HEK293 (cell line): ENCODE results near the gene ARHGAP1.
A peak's percentile ranks its signal among the peaks of the same experiment; 100 is the strongest.

Experiments used
- CTCF ChIA-PET: fragments of 350-600 bp; formaldehyde crosslinking; extraction: SDS; loops from one replicate; lab custom pipeline; 2021; ENCODE audit warnings: antibody characterized with exemption; lab: Yijun Ruan, JAX
- POLR2A ChIA-PET: fragments of 300-600 bp; formaldehyde crosslinking; extraction: SDS; loops from one replicate; lab custom pipeline; 2020; ENCODE audit warnings: antibody characterized with exemption, inconsistent platforms; lab: Yijun Ruan, JAX
- H3K27ac ChIP-seq: fragments of 200-500 bp; sonication (Bioruptor generic); 2 replicates; pipeline ENCODE4 v1.5.1; 2014; ENCODE audit warnings: low read depth, low read length, control low read depth, inconsistent platforms; ENCODE audit errors: extremely low read depth
- H3K36me3 ChIP-seq, 2 experiments: fragments of 200-500 bp in 1 of 2; sonication (Bioruptor generic) in 1 of 2; 1 replicate in 1 of 2; 2 replicates in 1 of 2; pipeline ENCODE4 v1.5.1; 2014 to 2017; ENCODE audit warnings: inconsistent platforms in 2 of 2, low read length in 2 of 2; ENCODE audit not compliant: control insufficient read depth in 2 of 2, insufficient read depth in 1 of 2
- H3K4me1 ChIP-seq: fragments of 200-500 bp; sonication (Bioruptor generic); 2 replicates; pipeline ENCODE4 v1.5.1; 2014; ENCODE audit warnings: mild to moderate bottlenecking, low read length, inconsistent platforms; ENCODE audit not compliant: control insufficient read depth, insufficient read depth
- H3K4me3 ChIP-seq: 2 replicates; pipeline ENCODE4 v1.5.1; 2011; ENCODE audit warnings: low read depth, mild to moderate bottlenecking, control low read depth, low read length, moderate library complexity
- H3K9me3 ChIP-seq: fragments of 200-500 bp; sonication (Bioruptor generic); 2 replicates; pipeline ENCODE4 v1.5.1; 2014; ENCODE audit warnings: low read depth, low read length, inconsistent platforms; ENCODE audit not compliant: control insufficient read depth, insufficient read depth
- BCL11B ChIP-seq: fragments of 450-650 bp; formaldehyde crosslinking; IDR thresholded peaks from 2 replicates; pipeline ENCODE4 v1.5.1; 2016; ENCODE audit warnings: low read depth, missing biosample characterization, missing genetic modification characterization
- GLI4 ChIP-seq: fragments of 450-650 bp; formaldehyde crosslinking; IDR thresholded peaks from 2 replicates; pipeline ENCODE4 v1.5.1; 2016; ENCODE audit warnings: missing biosample characterization, missing genetic modification characterization
- KLF9 ChIP-seq: fragments of 450-650 bp; formaldehyde crosslinking; IDR thresholded peaks from 2 replicates; pipeline ENCODE4 v1.5.1; 2016; ENCODE audit warnings: missing biosample characterization, missing genetic modification characterization, low read depth
- RBAK ChIP-seq: fragments of 450-650 bp; formaldehyde crosslinking; IDR thresholded peaks from 2 replicates; pipeline ENCODE4 v1.5.1; 2016; ENCODE audit warnings: missing biosample characterization, missing genetic modification characterization
- SCRT2 ChIP-seq: fragments of 450-650 bp; formaldehyde crosslinking; IDR thresholded peaks from 2 replicates; pipeline ENCODE4 v1.5.1; 2016; ENCODE audit warnings: missing biosample characterization, missing genetic modification characterization
- ZBTB10 ChIP-seq: fragments of 450-650 bp; formaldehyde crosslinking; IDR thresholded peaks from 2 replicates; pipeline ENCODE4 v1.5.1; 2016; ENCODE audit warnings: missing biosample characterization, missing genetic modification characterization
- ZBTB8A ChIP-seq: fragments of 450-650 bp; formaldehyde crosslinking; IDR thresholded peaks from 2 replicates; pipeline ENCODE4 v1.5.1; 2016; ENCODE audit warnings: missing biosample characterization, missing genetic modification characterization
- ZEB2 ChIP-seq: fragments of 450-650 bp; formaldehyde crosslinking; IDR thresholded peaks from 2 replicates; pipeline ENCODE4 v1.5.1; 2016; ENCODE audit warnings: missing biosample characterization, missing genetic modification characterization
- ZNF10 ChIP-seq: fragments of 450-650 bp; formaldehyde crosslinking; IDR thresholded peaks from 2 replicates; pipeline ENCODE4 v1.5.1; 2017; ENCODE audit warnings: missing biosample characterization, missing genetic modification characterization
- ZNF148 ChIP-seq: fragments of 450-650 bp; formaldehyde crosslinking; IDR thresholded peaks from 2 replicates; pipeline ENCODE4 v1.5.0; 2017; ENCODE audit warnings: missing biosample characterization, missing genetic modification characterization, borderline replicate concordance
- ZNF211 ChIP-seq: fragments of 450-650 bp; formaldehyde crosslinking; IDR thresholded peaks from 2 replicates; pipeline ENCODE4 v1.5.1; 2016; ENCODE audit warnings: low read depth, missing biosample characterization, missing genetic modification characterization
- ZNF223 ChIP-seq: fragments of 450-650 bp; formaldehyde crosslinking; IDR thresholded peaks from 2 replicates; pipeline ENCODE4 v1.5.1; 2016; ENCODE audit warnings: missing biosample characterization, missing genetic modification characterization
- ZNF280D ChIP-seq: fragments of 450-650 bp; formaldehyde crosslinking; IDR thresholded peaks from 2 replicates; pipeline ENCODE4 v1.5.1; 2016; ENCODE audit warnings: missing biosample characterization, missing genetic modification characterization
- ZNF398 ChIP-seq: fragments of 450-650 bp; formaldehyde crosslinking; IDR thresholded peaks from 2 replicates; pipeline ENCODE4 v1.5.1; 2017; ENCODE audit warnings: missing biosample characterization, missing genetic modification characterization
- ZNF404 ChIP-seq: fragments of 450-650 bp; formaldehyde crosslinking; IDR thresholded peaks from 2 replicates; pipeline ENCODE4 v1.5.1; 2017; ENCODE audit warnings: missing biosample characterization, missing genetic modification characterization
- ZNF48 ChIP-seq: fragments of 450-650 bp; formaldehyde crosslinking; IDR thresholded peaks from 2 replicates; pipeline ENCODE4 v1.5.1; 2016; ENCODE audit warnings: missing biosample characterization, missing genetic modification characterization
- ZNF626 ChIP-seq: fragments of 450-650 bp; sonication (Bioruptor Pico); formaldehyde crosslinking; IDR thresholded peaks from 2 replicates; pipeline ENCODE4 v1.5.1; 2018; ENCODE audit warnings: missing biosample characterization, missing genetic modification characterization, inconsistent platforms
- ZNF664 ChIP-seq: fragments of 450-650 bp; formaldehyde crosslinking; IDR thresholded peaks from 2 replicates; pipeline ENCODE4 v1.5.1; 2016; ENCODE audit warnings: missing biosample characterization, missing genetic modification characterization
- ZSCAN23 ChIP-seq: fragments of 450-650 bp; formaldehyde crosslinking; IDR thresholded peaks from 2 replicates; pipeline ENCODE4 v1.5.1; 2016; ENCODE audit warnings: missing biosample characterization, missing genetic modification characterization
- ZSCAN30 ChIP-seq: fragments of 450-650 bp; IDR thresholded peaks from 2 replicates; pipeline ENCODE4 v1.5.1; 2018; ENCODE audit warnings: missing biosample characterization, mild to moderate bottlenecking, missing genetic modification characterization, moderate library complexity

Gene ARHGAP1

GRCh38 chr11:46641639-46642038 lies 58.8 kb downstream of the ARHGAP1 start:
- ChIA-PET CTCF (interaction anchor here (0.6 to 0.9 kb wide), 2 partner anchors 23 to 290 kb away, joined by 3 to 4 read pairs; no protein-coding TSS in a partner anchor), POLR2A (interaction anchor here (0.7 kb wide), 1 partner anchor 71 kb away, joined by 3 read pairs; no protein-coding TSS in a partner anchor)
- TF ChIP-seq ZNF148 (no peak), ZNF10 (tag by site-specific recombination) (no peak), ZNF626 (tag by site-specific recombination) (no peak), ZEB2 (tag by site-specific recombination) (no peak), ZNF211 (tag by site-specific recombination) (no peak), ZSCAN30 (no peak), ZNF398 (tag by site-specific recombination) (no peak), ZNF223 (no peak), ZBTB10 (no peak), ZSCAN23 (tag by site-specific recombination) (no peak), GLI4 (tag by site-specific recombination) (no peak), BCL11B (tag by site-specific recombination) (no peak), SCRT2 (no peak)
- Histone ChIP-seq H3K9me3 (no peaks in the 10 kb centered on the region), H3K27ac (no peak overlapping the region), H3K4me1 (no peaks in the 10 kb centered on the region), H3K36me3 (peaks cover 0 to 46% of the 10 kb centered on the region in 2 experiments), H3K4me3 (no peak overlapping the region)

GRCh38 chr11:46640036-46640788 lies 60.2 kb downstream of the ARHGAP1 start:
- no peaks in the 10 kb centered on the region for H3K4me1 ChIP-seq
- no peak overlapping the region for H3K27ac ChIP-seq
- no peak overlapping the region for H3K4me3 ChIP-seq
- no peak for TF ChIP-seq ZBTB8A (tag by site-specific recombination)
- no peak for TF ChIP-seq ZNF404
- no peak for TF ChIP-seq KLF9 (tag by site-specific recombination)
- TF ChIP-seq ZNF48 (tag by site-specific recombination), result no peak
- peak; percentile 76 for TF ChIP-seq ZNF664 (tag by site-specific recombination)
- TF ChIP-seq RBAK (tag by site-specific recombination), result no peak
- TF ChIP-seq ZNF280D (tag by site-specific recombination), result no peak
- peaks cover 0 to 37% of the 10 kb centered on the region in 2 experiments; a peak in 2 of 3 replicates for H3K36me3 ChIP-seq
- POLR2A ChIA-PET, result no interaction called here
- no peaks in the 10 kb centered on the region for H3K9me3 ChIP-seq
- CTCF ChIA-PET, result no interaction called here
